Endothelial cell of hepatic sinusoid (primary cell): ENCODE results near the gene RNF157.
"Not testable (repeated sequence)": the region's sequence is repeated elsewhere in the genome, so short reads cannot be mapped to it uniquely, and the experiment has no call there.

Source experiments
- in situ Hi-C: cut with HindIII; loops from 2 replicates; pipeline ENCODE4 v1.10.0; 2017; ENCODE audit warnings: low sequenced_read_pairs

The RNF157 gene

DNA sequence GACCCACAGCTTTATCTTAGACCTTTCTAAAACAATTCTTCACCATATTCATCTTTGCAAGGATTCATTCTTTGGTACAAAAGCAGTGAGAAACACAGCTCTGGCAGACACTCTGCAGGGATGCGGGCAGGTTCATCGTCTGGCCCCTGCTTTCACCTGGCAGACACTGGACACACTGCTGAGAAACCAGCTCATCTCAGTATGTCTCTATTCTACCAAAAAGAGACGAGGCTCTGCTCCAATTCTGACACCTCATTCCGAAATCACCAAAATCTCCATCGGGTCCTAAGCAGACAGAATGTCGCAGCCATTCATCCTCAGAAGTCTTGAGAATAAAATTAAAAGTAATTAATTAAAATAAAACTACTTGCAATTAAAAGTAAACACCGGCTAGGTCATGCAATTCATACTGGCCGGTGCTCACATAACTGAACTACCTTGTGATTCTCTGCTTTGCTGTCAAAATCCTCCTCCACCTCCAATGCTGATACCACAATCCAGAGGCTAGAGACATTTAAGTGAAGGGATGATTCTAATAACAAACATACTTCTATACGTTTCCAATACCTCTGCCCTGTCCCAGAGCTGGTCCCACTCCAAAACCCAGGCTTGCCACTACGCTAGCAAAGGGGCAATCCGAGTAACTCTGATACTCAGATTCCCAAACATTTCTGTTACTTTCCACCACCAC, 1.3 kb downstream of the RNF157 start:
- in situ Hi-C loops, result no loop called here

DNA sequence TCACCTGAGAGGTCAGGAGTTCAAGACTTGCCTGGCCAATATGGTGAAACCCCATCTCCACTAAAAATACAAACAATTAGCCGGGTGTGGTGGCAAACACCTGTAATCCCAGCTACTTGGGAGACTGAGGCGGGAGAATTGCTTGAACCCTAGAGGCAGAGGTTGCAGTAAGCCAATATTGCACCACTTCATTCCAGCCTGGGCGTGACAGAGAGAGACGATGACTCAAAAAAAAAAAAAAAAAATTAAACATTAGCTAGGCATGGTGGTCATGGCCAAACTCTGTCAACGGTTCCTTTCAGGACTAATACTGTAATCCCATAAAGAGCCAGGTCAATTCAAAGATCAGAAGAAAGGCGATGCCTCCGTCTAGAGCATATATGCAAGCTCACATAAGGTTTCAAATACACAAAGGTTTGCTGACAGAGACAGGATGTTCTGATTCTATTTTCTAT, 2.4 kb downstream of the RNF157 start:
- in situ Hi-C loops, result no loop called here

DNA sequence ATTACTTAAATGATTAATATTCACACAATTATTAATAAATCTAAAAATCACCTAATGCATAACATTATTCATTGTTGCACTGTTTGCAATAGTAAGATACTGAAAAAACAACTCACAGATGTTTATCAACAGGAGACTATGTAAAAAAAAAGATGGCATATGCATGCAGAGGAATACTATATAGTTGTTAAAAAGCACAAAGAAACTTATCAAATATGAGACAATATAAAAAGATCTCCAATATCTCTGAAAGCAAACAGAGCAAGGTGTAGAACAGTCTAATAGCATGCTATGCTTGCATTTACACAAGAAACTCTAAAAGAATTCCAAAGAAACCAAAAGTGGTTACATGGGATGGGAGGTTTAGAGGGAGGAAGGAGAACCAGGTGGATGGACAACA, 3.7 kb downstream of the RNF157 start:
- in situ Hi-C loops, result no loop called here

DNA sequence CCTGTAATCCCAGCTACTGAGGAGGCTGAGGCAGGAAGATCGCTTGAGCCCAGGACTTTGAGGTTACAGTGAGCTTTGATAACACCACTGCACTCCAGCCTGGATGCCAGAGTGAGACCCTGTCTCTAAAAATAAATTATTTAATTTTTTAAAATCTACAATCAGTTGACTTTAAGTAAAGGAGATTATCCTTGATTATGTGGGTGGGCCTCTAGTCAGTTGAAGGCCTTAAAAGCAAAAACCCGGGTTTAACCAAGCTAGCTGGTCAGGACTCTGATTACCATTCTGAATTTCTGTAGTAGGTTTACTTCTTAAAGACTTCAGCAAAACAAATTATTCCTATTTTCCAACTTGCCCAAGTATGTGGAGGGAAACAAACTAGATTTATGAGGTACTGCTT, 4.4 kb downstream of the RNF157 start:
- in situ Hi-C loops, result no loop called here

DNA sequence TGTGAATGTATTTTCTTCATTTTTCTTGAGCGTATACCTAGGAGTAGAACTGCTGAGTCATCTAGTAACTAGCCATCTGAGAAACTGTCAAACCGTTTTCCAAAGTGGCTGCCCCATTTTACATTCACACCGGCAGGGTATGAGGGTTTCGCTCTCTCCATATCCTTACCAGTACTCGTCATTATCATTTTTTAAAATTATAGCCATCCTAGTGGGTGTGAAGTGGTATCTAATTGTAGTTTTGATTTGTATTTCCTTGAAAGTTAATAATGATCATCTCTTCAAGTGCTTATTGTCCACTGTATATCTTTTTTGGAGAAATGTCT, 6.0 kb downstream of the RNF157 start:
- in situ Hi-C loops, result no loop called here

DNA sequence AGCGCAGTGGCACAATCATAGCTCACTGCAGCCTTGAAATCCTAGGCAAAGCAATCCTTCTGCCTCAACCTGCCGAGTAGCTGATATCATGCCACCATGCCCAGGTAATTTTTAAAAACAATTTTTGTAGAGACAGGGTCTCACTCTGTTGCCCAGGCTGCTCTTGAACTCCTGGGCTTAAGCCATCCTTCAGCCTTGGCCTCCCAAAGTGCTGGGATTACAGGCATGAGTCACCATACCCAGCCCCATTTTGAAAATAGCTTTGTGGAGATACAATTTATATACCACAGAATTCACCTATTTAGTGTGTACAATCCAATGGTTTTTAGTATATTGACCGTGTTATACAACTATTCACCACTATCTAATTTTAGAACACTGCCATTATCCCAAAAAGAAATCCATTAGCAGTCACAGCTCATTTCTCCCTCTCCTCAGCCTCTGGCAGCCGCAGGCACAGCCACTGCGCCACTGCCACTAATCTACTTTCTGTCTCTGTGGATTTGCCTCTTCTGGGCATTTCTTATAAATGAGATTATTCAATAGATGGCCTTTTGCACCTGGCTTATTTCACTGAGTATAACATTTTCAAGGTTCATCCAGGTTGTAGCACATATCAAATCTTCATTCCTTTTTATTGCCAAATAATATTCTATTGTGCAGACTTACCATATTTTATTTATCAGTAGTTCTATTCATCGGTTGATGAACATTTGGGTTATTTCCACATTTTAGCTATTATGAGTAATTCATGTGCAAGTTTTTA, 6.5 kb downstream of the RNF157 start:
- in situ Hi-C loops, result no loop called here

DNA sequence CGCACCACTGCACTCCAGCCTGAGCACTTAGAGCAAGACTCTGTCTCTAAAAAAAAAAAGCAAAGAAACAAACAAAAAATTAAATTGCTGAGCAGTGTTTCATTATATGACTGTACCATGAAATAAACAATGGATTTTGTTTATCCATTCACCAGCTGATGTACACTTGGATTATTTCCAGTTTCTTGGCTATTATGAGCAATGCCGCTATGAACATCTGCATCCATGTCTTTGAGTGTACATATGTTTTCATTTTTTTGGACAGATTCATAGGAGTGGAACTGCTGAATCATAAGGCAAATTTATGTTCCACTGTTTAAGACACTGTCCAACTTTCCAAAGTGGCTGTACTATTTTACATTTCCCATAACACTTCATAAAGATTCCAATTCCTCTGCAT, 8.0 kb downstream of the RNF157 start:
- in situ Hi-C loops, result no loop called here

DNA sequence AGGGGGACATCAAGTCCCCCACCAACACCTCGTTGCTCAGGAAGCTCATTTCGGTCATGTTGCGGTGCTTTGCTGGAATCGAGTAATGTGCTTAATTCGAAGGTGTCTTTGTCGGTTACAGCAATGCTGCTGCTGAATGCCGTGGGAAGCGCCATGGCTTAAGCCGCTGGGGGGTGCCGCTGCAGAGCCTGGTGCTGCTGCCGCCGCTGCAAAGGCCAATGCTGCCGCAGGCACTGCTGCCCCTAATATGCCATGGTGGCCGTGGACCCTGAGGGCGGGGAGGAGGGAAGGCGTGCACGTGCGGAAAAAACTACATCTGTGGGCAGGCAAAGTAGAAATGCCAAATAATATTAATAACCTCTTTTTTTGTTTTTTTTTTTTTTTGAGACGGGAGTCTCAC, 13.5 kb downstream of the RNF157 start:
- in situ Hi-C loops, result not testable (repeated sequence)

DNA sequence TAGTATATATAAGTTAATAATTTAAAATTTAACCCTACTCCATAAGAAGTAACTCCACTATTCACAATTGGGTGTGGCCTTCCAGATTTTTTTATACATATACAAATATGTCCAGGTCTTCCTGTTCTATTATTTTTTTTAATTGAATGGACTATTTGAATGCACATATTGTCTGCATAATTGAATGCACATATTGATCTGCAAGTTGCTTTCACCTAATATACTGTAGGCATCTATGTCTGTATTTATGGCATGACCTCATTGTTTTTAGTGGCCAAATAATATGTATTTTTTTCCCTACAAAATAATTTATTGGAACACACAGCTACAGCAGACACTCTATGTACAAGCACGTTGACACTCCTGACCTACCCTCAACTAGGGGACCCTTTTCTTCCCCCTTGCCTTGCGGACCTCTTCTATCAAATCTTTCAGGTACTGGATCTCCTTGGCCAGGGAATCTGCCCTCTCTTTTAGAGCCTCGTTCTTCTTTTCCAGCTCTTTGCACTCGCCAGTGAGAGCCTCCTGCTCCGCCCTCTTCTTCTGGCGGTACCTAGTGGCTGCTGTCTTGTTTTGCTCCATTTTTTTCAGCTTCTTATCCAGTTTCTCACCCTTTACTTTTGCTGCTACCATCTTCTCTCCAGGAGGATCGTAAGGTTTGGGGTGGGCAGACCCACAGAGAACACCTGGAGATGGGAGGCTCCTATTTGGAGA, 14.8 kb downstream of the RNF157 start:
- in situ Hi-C loops, result not testable (repeated sequence)

DNA sequence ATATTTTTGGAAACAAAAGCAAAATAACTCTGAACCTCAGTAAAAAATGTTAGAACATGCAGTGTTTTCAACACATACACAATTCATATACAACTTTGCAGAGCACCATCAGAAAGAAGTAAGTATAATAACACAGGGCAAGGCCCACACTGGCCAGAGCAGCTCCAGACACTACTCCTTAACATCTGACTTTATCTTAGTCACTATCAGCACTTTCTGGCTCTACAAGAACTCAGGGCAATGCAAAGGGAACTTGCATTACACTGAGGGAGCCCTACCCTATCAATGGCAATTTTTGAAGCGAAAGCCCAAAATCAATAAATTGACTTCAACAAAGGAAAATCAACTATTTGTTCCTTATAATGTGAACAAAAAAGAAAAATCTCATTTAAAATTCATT, 16.5 kb downstream of the RNF157 start:
- in situ Hi-C loops, result no loop called here

DNA sequence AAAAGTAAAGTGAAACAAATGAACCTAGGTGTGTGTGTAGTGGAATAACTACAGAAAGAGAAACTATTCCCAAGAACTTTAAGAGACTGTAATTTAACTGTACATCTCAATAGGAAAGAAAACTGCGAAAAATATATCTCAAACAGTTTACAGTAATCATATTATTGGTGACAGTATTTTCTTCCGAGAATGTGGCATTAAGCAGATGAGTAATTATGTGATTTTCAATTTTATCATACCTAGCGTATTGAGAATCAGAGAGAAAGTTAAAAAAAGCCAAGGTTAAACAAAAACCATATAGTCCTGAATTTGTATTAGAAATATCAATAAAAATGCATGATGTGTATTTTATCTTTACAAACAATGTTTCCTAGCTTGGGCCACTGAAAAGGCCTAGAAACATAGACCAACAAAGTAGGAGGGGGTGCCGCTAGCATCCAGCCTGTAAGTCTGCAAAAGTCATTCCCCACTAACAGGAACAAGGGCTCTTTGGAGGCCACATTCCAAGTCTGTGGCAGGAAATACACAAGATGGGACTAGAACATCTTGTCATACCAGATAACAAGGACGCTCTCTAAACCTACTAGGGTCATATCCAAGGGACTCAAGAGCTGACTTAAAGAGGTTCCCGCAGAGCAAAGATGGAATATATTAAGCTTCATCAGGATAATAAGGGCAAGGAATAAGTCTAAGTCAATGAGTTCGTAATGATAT, 20.5 kb downstream of the RNF157 start:
- in situ Hi-C loops, result loop anchor here (5.0 kb wide), 1 partner anchor 103 kb away; no protein-coding TSS in a partner anchor

DNA sequence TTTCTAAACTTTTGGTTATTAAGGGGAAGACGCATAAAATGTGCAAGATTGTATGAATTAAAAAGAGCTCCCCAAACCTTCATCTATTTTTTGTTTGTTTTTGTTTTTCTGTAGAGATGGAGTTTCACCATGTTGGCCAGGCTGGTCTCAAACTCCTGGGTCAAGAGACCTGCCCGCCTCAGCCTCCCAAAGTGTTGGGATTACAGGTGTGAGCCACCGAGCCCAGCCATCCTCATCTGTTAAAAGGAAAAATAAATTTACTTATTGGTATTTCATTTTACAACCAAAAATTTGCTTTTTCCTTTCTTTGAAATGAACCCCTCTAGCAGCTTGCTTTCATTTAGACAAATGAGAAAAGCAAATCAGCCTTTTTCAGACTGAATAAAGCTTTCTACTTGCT, 23.2 kb downstream of the RNF157 start:
- in situ Hi-C loops, result loop anchor here (5.0 kb wide), 1 partner anchor 100 kb away; no protein-coding TSS in a partner anchor

DNA sequence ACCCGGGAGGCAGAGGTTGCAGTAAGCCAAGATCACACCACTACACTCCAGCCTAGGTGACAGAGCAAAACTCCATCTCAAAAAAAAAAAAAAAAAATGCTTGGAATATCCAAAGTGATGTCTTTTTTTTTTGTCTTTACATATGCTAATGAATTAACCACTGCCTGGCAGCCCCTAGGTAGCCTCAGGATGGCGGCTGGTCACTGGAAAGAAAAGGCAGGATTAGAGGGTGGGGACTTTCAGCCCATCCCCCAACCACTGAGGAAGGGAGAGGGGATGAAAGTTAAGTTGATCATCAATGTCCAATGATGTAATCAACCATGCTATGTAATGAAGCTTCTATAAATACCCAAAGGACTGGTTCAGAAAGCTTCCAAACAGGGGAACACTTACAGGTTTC, 26.8 kb downstream of the RNF157 start:
- in situ Hi-C loops, result no loop called here

DNA sequence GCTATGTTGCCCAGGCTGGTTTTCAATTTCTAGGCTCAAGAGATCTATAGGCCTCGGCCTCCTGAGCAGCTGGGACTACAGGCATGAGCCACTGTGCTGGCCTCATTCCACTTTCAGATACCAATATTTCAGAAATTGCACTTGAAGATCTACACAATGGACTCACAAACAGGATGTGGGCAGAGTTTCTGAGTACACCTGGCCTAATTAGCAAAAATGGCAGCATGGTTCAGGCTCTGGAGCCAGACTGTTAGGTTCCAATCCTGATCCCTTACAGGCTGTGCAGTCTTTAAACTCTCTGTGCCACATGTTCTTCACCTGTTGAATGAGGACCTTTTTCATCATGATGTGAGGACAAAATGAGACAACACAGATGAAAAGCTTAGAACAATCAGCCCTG, 32.2 kb downstream of the RNF157 start:
- in situ Hi-C loops, result no loop called here

DNA sequence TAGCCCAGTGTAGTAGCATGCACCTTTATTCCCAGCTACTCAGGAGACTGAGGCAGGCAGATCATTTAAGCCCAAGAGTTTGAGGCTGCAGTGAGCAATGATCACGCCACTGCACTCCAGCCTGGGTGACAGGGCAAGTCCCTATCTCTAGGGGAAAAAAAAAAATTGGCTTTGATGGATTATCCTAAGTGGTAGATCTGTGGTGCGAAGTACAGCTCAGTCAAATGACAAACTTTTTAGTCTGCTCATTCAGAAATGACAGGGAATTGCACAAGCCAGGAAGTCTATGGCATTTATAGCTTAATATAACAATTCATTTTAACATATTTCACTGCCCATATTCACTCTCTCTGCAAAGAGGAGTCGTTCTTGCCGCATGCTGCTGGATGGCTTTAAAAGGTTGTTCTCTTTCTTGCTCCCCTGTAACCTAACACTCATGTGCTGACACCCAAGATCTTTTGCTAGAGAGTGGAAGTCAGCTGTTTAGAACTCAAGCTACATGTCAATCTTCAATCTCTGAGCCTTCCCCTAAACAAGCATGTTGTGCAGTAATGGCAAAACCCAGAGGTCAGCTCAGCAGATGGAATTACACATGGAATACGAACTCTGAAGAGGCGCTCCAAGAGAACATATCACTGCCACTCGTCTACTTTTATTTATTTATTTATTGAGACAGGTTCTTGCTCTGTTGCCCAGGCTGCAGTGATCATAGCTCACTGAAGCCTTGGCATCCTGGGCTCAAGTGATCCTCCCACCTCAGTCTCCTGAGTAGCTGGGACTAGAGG, 32.8 kb downstream of the RNF157 start:
- in situ Hi-C loops, result no loop called here

DNA sequence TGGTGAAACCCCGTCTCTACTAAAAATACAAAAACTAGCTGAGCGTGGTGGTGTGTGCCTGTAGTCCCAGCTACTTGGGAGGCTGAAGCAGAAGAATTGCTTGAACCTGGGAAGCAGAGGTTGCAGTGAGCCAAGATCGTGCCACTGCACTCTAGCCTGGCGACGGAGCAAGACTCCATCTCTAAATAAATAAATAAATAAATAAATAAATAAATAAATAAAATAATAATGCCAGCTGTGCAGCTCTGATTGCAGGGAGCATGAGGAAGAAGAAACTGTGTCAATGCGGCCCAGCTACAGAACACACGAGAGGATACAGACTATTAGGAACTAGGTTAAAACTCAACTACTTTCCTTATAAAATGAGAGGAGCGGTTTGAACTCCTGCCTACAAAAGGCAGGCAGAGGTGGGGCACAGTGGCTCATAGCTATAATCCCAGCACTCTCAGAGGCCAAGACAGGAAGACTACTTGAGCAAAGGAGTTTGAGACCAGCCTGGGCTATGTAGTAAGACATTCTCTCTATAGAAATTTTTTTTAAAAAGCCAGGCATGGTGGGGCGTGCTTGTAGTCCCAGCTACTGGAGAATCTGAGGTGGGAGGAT, 34.6 kb downstream of the RNF157 start:
- in situ Hi-C loops, result not testable (repeated sequence)

DNA sequence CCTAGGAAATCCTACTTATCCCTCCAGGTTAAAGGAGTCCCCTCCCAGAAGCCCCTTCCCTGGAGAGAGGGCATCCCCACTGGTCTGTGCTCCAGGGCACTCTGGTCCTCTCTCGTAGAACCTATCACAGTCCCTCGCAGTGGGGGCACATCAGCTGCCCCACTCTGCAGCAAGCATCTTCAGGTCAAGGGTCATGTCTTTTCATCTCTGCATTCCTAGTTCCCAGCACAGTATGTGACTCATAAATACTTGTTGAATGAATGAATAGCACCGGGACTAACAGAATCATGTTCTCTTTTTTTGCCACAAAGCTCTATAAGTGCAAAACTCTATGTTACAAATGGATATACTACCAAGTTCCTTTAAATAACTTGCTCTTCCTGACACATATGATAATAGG, 36.0 kb downstream of the RNF157 start:
- in situ Hi-C loops, result loop anchor here (5.0 kb wide), 1 partner anchor 53 kb away; no protein-coding TSS in a partner anchor

DNA sequence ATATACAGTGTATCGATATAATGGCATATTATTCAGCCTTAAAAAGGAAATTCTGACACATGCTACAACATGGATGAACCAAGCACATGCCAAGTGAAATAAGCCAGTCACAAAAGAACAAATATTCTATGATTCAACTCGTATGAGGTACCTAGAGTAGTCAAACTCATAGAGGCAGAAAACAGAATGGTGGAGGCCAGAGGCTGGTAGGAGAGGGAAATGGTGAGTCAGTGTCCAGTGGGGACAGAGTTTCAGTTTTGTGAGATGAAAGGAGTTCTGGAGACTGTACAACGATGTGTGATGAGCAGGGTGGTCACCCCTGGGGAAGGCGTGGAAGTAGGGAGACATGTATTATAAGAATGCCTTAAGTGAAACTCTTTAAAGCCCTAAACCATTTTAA, 39.9 kb downstream of the RNF157 start:
- in situ Hi-C loops, result loop anchor here (5.0 kb wide), 1 partner anchor 57 kb away; no protein-coding TSS in a partner anchor

DNA sequence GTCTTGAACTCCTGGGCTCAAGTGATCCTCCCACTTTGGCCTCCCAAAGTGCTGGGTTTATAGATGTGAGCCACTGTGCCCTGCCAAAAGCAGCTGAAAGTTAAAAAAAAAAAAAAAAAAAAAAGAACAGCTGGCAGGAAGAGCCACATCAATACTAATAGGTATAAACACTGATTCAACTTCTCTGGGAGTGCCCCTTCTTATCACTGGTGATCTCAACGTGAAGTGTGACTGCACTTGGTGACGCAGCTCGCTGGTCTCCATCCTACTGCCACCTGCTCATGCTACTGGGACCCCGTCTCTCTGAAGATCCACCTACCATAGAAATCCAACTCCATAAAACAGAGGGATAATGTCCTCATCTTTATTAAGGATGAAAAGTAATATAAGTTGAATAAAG, 40.8 kb downstream of the RNF157 start:
- in situ Hi-C loops, result loop anchor here (25.0 kb wide), 1 partner anchor 238 kb away; no protein-coding TSS in a partner anchor

DNA sequence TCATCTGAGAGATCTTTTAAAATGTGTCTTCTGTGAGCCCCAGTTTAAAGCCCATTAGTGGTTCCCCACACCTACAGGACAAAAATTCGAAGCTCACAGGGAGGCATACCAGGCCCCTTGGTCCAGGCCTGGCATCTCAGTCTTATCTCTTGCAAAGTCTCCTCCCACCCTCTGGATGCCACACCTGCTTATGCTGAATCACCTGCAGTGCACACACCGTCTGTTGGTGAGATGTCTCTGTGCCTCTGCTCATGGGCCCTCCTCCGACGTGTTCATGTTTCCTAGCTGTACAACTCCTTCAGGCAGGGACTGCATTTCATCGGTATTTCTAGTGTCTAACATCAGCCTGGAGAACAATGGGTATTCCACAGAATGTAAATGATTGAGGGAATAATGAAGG, 41.6 kb downstream of the RNF157 start:
- in situ Hi-C loops, result loop anchor here (25.0 kb wide), 1 partner anchor 239 kb away; no protein-coding TSS in a partner anchor
